ENCODE measurements around the gene CCNL2. TPM values are rescaled to one million over a fixed set of nuclear protein-coding genes. Genes with fewer than 3 reads are reported as not detected.

Gene CCNL2
- total RNA-seq, 2 donors from 2014 or later = 166 to 180 TPM

DNA sequence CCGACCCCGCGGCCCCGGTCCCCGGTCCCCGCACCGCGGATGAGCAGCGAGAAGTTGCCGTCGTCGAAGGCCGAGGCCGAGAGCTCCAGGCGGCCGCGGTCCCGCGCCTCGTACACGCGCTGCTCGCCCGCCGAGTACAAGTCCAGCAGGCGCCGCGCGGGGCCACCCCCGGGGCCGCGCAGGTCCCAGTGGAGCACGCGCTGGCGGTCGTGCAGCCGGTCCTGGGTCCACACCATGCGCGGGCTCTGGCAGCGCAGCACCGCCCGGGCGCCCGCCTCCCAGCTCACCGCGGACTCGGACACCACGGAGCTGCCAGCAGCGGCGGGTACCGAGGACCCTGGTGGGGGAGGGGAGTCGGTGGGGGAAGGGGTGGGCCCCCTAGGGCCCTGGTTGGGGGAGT is 43.7 kb downstream of the CCNL2 start:
- peaks cover 14% of the 10 kb centered on the region for H3K4me1 Mint-ChIP-seq (ENCODE audit: low read depth)
- DNase-seq (peak in 1 of 2 donors; percentile 31), ATAC-seq (replicated peaks in 1 of 2) (peak; percentile 21 to 30)
- peaks cover 12% of the 10 kb centered on the region for H3K27me3 Mint-ChIP-seq (ENCODE audit: low read depth)
- H3K36me3 Mint-ChIP-seq (ENCODE audit: insufficient read depth in 2 of 2) = no peaks in the 10 kb centered on the region
- H3K4me3 Mint-ChIP-seq = no peak overlapping the region
- no peak overlapping the region for H3K27ac Mint-ChIP-seq
- no peaks in the 10 kb centered on the region for H3K9me3 Mint-ChIP-seq

- H3K27me3 Mint-ChIP-seq (ENCODE audit: low read depth) = peaks cover 12% of the 10 kb centered on the region
- DNase-seq = no peak
- no peak for ATAC-seq (replicated peaks in 1 of 2)
- peak overlapping the region; percentile 51 to 54 for H3K4me3 Mint-ChIP-seq
- H3K9me3 Mint-ChIP-seq = no peaks in the 10 kb centered on the region
- H3K4me1 Mint-ChIP-seq (ENCODE audit: low read depth) = peaks cover 14% of the 10 kb centered on the region
- no peaks in the 10 kb centered on the region for H3K36me3 Mint-ChIP-seq (ENCODE audit: insufficient read depth in 2 of 2)
- H3K27ac Mint-ChIP-seq = no peak overlapping the region
Measured at GRCh38 chr1:1354271-1355247, 44.6 kb downstream of the CCNL2 start.

DNA sequence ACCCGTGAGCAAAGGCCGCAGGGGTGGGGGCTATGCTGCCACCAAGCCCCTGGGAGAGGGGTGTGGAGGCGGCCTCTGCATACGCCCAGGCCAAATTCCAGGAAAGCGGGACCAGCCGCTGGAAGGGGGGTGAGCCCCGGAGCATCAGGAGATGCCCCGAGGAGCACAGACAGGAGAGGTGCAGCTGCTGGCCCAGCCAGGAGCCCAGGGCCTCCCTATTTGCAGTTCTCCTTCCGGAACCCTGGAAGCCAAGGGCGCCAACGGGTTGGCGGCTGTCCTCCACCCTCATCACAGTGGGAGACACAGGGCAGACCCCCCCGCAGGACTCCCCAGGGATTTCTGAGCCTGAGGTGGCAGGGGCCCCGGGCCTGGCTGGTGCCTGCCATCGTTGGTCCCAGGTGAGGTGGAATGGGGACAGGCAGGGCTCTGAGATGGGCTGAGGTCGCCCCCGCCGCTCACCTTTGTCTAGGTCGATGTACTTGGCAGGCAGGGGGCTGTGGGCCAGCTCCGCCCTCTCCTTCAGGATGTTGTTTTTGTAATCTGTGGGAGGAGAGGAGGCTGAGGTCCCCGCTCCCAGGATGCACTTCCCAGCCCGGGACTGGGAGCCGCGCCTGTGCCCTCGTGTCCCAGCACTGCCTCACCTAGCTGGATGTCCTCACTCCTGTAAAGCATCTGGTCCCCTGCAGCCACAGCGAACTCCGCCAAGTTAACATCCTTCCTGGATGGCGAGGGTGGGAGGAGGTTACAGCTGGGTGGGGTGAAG is 45.6 kb downstream of the CCNL2 start:
- H3K36me3 Mint-ChIP-seq (ENCODE audit: insufficient read depth in 2 of 2) = no peaks in the 10 kb centered on the region
- no peak overlapping the region for H3K27ac Mint-ChIP-seq
- ATAC-seq (replicated peaks in 1 of 2) (no peak), DNase-seq (no peak)
- peaks cover 12% of the 10 kb centered on the region for H3K27me3 Mint-ChIP-seq (ENCODE audit: low read depth)
- H3K4me1 Mint-ChIP-seq (ENCODE audit: low read depth) = peaks cover 6% of the 10 kb centered on the region
- H3K9me3 Mint-ChIP-seq = no peaks in the 10 kb centered on the region
- H3K4me3 Mint-ChIP-seq = no peak overlapping the region

DNA sequence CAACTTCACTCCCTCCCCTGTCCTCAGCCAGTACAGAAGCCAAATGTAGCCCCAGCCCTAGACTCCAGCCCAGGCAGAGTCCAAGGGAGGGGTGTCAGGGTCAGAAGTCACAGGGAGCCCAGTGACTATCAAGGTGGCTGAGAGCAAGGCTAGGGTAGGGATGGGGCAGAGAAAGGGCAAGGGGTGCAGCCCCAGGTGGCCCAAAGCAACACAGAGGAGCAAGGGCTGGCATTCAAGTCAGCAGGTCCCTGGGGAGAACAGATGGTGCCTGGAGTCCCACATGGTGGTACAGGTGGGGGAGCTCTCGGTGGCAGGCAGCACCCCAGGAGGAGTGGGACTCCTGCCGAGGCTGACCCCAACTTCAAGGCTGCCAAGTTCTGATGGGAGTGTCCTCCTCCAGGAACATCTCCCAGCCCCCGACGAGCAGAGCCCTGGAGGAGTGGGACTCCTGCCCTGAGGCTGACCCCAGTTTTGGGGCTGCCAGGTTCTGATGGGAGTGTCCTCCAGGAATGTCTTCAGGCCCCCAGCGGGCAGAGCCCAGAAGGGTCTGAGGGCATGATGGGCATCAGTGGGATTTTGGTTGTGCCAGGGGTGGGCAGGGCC is 46.2 kb downstream of the CCNL2 start:
- Mint-ChIP-seq H3K27me3 (ENCODE audit: low read depth) (peaks cover 12% of the 10 kb centered on the region), H3K4me3 (peak overlapping the region in 1 of 2 donors; percentile 72), H3K4me1 (ENCODE audit: low read depth) (peaks cover 7% of the 10 kb centered on the region), H3K36me3 (ENCODE audit: insufficient read depth in 2 of 2) (no peaks in the 10 kb centered on the region), H3K27ac (no peak overlapping the region), H3K9me3 (no peaks in the 10 kb centered on the region)
- ATAC-seq (replicated peaks in 1 of 2) (no peak), DNase-seq (no peak)

GRCh38 chr1:1351511-1352427 is 47.4 kb downstream of the CCNL2 start:
- peaks cover 12% of the 10 kb centered on the region for H3K27me3 Mint-ChIP-seq (ENCODE audit: low read depth)
- no peak for ATAC-seq (replicated peaks in 1 of 2)
- peaks cover 17% of the 10 kb centered on the region for H3K4me1 Mint-ChIP-seq (ENCODE audit: low read depth)
- H3K36me3 Mint-ChIP-seq (ENCODE audit: insufficient read depth in 2 of 2) = no peaks in the 10 kb centered on the region
- H3K4me3 Mint-ChIP-seq = peak overlapping the region; percentile 48 to 72
- no peak for DNase-seq
- H3K27ac Mint-ChIP-seq = no peak overlapping the region
- H3K9me3 Mint-ChIP-seq = no peaks in the 10 kb centered on the region

GRCh38 chr1:1349256-1350012 is 49.7 kb downstream of the CCNL2 start, which contains the start of gene DVL1:
TSS of gene DVL1 (minus strand) at chr1:1349418. CDS start at chr1:1349065, 353 bp downstream.
- Mint-ChIP-seq H3K4me3 (peak within 1 kb of the TSS; percentile 80), H3K9me3 (no peaks in the 10 kb centered on the region), H3K27ac (no peak within 1 kb of the TSS), H3K27me3 (ENCODE audit: low read depth) (peaks cover 12% of the 10 kb centered on the region), H3K36me3 (ENCODE audit: insufficient read depth in 2 of 2) (no peaks in the 10 kb centered on the region), H3K4me1 (ENCODE audit: low read depth) (peaks cover 17% of the 10 kb centered on the region)
- ATAC-seq (replicated peaks in 1 of 2) = peak; percentile 78 to 81
- peak; percentile 79 to 82 for DNase-seq

DNA sequence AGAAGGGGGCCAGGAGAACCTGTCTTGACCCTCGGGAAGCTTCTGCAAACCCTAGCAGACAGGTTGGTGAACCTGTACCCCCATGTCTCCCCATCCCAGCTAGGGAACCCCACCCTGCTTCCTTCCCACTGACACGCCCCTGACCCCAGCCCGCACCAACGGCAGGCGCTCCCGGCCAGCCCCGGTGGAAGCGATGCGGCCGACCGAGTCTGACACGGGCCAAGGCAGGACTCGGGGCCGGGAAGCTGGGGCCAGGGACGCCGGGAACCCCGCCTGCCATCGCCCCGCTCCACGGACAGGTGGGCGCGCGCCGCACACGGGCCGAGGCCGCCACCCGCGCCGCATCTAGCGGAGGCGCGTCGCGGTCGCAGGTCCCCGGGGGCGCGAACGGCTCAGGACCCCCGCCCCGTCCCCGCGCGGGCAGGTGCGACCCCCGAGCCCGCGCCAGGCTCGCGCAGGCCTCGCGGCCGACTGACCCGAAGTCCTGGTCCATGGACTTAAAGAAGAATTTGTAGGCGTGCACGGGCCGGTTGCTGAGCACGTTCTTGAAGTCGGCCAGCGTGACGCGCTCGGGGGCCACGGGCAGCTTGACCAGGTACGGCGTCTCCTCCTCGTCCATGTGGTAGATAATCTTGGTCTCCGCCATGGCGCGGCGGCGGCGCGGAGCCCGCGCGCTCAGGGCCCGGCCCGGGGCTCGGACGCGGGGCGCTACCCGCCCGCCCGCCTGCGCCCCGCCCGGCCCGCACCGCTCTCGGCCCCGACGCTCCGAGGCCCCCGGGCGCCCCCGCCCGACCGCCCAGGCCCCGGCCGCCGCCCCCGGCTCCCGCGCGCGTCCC is 50.5 kb downstream of the CCNL2 start:
- H3K36me3 Mint-ChIP-seq (ENCODE audit: insufficient read depth in 2 of 2) = no peaks in the 10 kb centered on the region
- peaks cover 12% of the 10 kb centered on the region for H3K27me3 Mint-ChIP-seq (ENCODE audit: low read depth)
- peaks cover 11% of the 10 kb centered on the region for H3K4me1 Mint-ChIP-seq (ENCODE audit: low read depth)
- ATAC-seq (replicated peaks in 1 of 2) (peak; percentile 42 to 45), DNase-seq (peak in 1 of 2 donors; percentile 34)
- H3K4me3 Mint-ChIP-seq = peak overlapping the region; percentile 80
- H3K27ac Mint-ChIP-seq = no peak overlapping the region
- no peaks in the 10 kb centered on the region for H3K9me3 Mint-ChIP-seq

DNA sequence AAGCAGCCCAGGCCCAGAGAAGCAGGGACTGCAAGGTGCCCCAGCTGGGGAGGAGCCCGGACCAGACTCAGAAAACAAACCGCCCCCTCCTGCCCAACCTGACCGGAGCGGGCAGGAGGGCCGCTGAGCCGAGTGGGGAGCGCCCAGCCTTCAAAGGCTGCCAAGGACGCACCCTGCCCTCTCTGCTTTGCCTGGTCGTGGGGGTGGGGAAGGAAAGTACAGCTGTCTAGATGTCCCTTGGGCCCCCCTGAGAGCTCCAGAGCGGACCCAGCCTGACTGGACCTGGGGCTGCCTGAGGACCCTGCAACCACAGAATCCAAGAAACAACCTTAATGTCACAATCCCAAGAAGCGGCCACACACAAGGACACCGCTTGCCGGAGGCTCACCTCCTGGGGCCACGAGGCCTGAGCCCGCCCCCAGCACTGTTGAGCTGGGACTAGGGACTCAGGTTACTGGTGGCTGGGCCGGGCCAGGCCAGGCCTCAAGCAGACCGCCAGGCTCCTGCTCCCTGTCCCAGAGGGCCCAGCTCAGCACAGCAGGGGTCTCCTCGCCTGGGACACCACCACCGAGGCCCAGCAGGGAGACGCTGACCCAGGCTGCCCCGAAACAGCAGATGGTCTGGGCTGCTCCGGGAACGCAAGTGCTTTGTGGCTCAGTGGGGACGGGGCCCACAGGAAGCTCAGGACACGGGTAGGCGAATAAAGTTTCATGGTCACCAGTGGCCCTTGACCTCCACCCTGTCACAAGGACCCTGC is 51.3 kb downstream of the CCNL2 start:
- peaks cover 8% of the 10 kb centered on the region for H3K27me3 Mint-ChIP-seq (ENCODE audit: low read depth)
- ATAC-seq (replicated peaks in 1 of 2) = no peak

GRCh38 chr1:1347026-1347595 is 52.0 kb downstream of the CCNL2 start:
- no peaks in the 10 kb centered on the region for H3K36me3 Mint-ChIP-seq (ENCODE audit: insufficient read depth in 2 of 2)
- H3K9me3 Mint-ChIP-seq = no peaks in the 10 kb centered on the region

More for the DNA sequence above, 51.3 kb downstream of the CCNL2 start:
- Mint-ChIP-seq H3K27ac (no peak overlapping the region), H3K4me3 (peak overlapping the region; percentile 80), H3K9me3 (no peaks in the 10 kb centered on the region), H3K4me1 (ENCODE audit: low read depth) (peaks cover 19% of the 10 kb centered on the region), H3K36me3 (ENCODE audit: insufficient read depth in 2 of 2) (no peaks in the 10 kb centered on the region)
- DNase-seq = no peak

GRCh38 chr1:1346501-1346890 is 52.6 kb downstream of the CCNL2 start:
- no peak for DNase-seq
- Mint-ChIP-seq H3K27ac (peak overlapping the region; percentile 40), H3K9me3 (no peaks in the 10 kb centered on the region), H3K27me3 (ENCODE audit: low read depth) (no peaks in the 10 kb centered on the region), H3K36me3 (ENCODE audit: insufficient read depth in 2 of 2) (peaks cover 0 to under 1% of the 10 kb centered on the region in 2 donors), H3K4me3 (no peak overlapping the region), H3K4me1 (ENCODE audit: low read depth) (peaks cover 20% of the 10 kb centered on the region)
- no peak for ATAC-seq (replicated peaks in 1 of 2)

More at GRCh38 chr1:1347026-1347595, 52.0 kb downstream of the CCNL2 start:
- Mint-ChIP-seq H3K4me1 (ENCODE audit: low read depth) (peaks cover 20% of the 10 kb centered on the region), H3K4me3 (peak overlapping the region; percentile 80), H3K27ac (peak overlapping the region; percentile 40), H3K27me3 (ENCODE audit: low read depth) (peaks cover under 1% of the 10 kb centered on the region)
- ATAC-seq (replicated peaks in 1 of 2) (no peak), DNase-seq (no peak)

Data from activated T-cell treated with anti-CD3 and anti-CD28 coated beads, Interleukin-2, amount 50 U/mL, for 72 hours (primary cell).